ENCODE data around the gene SNUPN.

SNUPN gene

DNA sequence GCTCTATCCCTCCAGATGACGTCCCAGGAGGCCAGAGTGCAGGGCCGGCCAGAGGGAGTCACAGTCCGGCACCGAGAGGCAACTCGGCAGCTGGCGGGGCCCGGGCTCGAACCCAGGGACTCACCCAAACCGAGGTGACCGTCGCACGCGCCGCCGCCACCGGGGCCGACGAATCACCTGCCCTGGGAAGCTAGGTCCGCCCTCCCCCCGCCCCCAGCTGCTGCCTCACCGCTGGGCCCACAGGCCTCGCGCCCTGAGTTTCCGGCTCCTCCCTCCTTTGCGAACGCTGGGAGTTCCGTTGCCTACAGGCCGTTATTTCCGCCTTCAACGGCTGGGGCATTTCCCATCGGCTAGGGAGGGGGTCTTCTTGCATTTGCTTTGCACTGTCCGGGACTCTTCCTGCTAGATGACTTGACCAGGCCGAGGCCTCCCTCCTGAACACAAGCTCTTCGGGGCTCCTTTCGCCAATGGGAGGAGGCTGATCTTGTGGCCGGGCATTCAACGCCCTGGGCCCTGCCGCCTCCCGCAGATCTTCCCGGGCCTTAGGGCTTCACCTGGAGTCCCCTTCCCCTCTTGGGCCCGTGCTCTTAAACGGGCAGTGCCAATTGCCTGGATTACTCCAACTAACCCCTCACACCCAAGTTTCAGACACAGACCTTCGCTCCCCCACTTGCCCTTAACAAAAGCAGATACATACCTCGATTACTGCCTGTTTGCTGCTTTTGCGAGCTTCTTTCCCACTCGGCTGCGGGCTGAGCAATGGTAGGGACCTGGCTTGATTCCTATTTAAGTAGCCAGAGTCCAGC, at the start of gene SNUPN:
Gene SNUPN (minus strand): TSS at position 184 of the 806 bp plus-strand sequence. CDS start 4,674 bp downstream, outside the sequence.
- Mint-ChIP-seq H3K27ac (peak within 1 kb of the TSS; percentile 94), H3K4me1 (peaks cover 7% of the 10 kb centered on the region), H3K27me3 (no peaks in the 10 kb centered on the region), H3K9me3 (no peaks in the 10 kb centered on the region), H3K4me3 (peak within 1 kb of the TSS; percentile 88), H3K36me3 (peaks cover 2% of the 10 kb centered on the region)
- DNase-seq (ENCODE audit: low spot score in 2 of 2) = peak; percentile 76 to 78
- ATAC-seq (ENCODE audit: low read depth) = peak; percentile 92

DNA sequence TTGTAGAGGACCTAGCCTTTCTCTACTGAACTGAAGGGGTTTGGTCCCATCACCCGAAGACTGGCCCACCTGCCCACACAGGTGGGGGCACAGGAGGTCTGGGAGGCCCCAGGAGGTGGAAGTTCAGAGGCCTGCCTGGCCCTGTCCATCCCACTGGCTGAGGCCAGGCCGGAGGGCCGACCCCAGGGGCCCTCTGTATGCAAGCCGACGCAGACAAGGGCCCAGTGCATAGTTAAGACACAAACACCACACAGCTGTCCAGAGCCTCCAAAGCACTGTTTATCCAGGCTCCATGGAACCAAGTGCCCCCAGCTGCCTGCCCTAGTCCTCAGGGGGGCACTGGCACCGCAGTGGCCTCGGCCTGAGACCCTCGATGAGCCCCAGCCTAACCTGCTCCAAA, 48.8 kb upstream of the SNUPN start:
- Mint-ChIP-seq H3K4me1 (peaks cover 5% of the 10 kb centered on the region), H3K27ac (no peak overlapping the region), H3K36me3 (no peaks in the 10 kb centered on the region), H3K27me3 (peaks cover 5% of the 10 kb centered on the region), H3K4me3 (no peak overlapping the region), H3K9me3 (no peaks in the 10 kb centered on the region)
- ATAC-seq (ENCODE audit: low read depth) (no peak), DNase-seq (ENCODE audit: low spot score in 2 of 2) (no peak)

DNA sequence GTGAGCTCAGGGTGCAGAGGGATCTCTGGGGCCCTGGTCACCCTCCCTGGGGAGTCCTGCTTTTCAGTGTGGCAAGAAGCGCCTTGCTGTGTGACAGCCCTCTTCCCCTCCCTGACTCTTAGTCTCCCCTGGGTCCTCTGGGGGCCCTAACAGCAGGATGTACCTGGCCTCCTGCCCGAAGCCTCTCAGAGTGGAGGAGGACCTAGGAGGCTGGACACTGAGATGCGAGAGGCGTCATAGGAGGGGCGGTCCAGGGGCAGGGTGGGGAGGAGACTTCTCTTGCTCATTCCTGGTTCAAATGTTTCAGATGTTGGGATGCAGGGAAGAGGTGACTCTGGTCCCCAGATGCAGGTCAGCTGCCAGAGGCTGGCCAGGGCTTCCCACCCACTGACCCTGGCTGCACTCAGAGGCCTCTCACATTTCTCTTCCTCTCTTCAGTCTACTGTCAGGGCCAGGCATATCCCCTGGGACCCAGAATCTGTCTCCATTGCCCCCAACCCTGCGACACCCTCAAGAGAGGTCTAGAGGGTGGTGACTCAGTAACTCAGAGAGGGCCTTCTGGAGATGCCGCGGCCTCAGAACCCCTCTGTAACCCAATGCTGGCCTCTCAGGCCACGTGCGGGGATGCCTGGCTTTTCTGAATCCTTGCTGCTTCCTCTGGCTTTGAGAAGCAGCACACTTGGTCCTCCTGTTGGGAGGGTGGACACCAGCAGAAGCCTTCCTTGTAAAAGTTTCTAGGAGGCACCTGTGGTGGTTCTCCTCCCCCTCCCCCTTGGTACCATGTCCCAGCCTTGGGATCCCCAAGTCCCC, 48.1 kb upstream of the SNUPN start:
- DNase-seq (ENCODE audit: low spot score in 2 of 2) (no peak), ATAC-seq (ENCODE audit: low read depth) (no peak)
- H3K4me3 Mint-ChIP-seq = no peak overlapping the region
- H3K27me3 Mint-ChIP-seq = peaks cover 5% of the 10 kb centered on the region
- no peaks in the 10 kb centered on the region for H3K36me3 Mint-ChIP-seq
- H3K27ac Mint-ChIP-seq = no peak overlapping the region
- H3K4me1 Mint-ChIP-seq = peaks cover 5% of the 10 kb centered on the region
- H3K9me3 Mint-ChIP-seq = no peaks in the 10 kb centered on the region

DNA sequence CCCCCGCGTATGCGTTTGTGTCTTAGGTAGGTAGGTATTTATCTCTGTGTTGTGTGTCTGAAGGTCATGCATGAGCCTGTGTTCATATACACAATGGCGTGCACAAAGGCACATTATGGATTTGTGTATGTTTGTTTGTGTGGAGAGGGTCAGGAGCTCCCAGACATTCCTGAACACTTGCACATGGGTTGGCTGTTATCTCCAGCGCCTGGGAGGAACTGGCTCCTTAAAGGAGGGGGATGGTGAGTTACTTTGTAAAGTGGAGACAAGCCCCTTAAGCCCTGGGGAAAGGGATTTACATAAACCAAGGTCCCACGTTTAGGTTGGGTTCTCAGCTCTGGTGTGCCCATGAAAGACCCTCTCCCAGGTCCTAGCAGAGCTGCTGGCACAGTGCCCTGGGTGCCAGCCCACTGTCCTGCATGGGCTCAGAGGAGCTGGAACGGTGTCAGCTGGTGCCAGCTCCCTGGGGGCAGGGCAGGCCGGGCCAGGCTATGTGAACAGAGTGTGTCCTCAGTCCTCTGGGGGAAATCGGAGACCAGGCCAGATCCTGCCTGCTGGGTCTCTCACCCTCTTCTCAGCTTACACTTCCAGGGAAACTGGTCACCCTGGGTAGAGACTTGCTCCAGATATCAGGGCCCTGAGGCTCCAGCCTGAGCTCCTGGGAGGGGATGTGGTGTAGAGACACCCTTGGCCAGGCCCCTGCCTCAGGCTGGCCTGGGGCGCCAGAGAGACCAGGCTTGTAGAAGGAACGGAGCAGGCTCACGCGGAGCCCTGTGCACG, 47.3 kb upstream of the SNUPN start:
- H3K4me1 Mint-ChIP-seq = peaks cover 2% of the 10 kb centered on the region
- H3K4me3 Mint-ChIP-seq = no peak overlapping the region
- no peaks in the 10 kb centered on the region for H3K36me3 Mint-ChIP-seq
- ATAC-seq (ENCODE audit: low read depth) (no peak), DNase-seq (ENCODE audit: low spot score in 2 of 2) (no peak)
- peaks cover 5% of the 10 kb centered on the region for H3K27me3 Mint-ChIP-seq
- H3K27ac Mint-ChIP-seq = no peak overlapping the region
- no peaks in the 10 kb centered on the region for H3K9me3 Mint-ChIP-seq

DNA sequence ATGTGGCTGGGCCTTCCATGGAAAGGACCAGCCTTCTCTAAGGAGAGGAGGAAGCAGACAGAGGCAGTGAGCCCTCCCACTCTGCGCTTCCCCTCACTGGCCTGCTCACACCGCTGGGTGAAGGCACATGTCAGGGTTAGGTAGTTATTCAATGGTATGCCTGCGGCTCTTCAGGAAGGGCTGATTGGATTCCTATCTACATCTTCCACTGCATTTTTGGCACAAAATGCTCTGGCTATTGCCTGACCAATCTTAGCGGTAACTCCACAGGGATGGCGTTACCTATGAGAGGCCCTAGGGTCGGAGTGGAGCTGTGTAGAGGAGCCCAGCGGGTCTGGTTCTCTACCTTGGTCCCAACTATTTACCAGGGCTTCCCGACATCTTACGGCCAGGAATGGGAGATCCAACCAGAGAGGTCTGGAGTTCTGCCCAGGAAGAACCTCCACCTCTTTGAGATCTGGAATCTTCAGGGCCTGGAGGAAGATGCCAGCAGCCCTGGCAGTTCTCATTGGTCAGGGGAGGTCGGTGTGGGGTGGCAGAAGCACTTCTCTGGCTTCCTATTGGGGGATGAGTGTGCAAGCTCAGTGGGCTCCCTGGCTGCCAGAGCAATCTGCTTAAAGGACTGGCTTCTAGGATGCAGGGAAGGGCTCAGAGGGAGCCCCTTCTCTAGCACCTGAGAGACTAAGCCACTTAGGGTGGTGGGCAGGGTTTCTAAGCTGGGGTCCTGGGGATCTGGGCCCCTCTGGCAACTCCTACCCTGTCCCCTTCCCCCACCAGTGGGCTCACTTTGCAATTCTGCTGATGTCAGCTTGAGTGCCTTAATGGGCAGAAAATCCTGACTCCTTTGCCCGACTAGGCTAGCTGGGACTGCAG, 46.4 kb upstream of the SNUPN start:
- Mint-ChIP-seq H3K9me3 (no peaks in the 10 kb centered on the region), H3K4me3 (no peak overlapping the region), H3K27me3 (peaks cover 10% of the 10 kb centered on the region), H3K27ac (no peak overlapping the region), H3K36me3 (no peaks in the 10 kb centered on the region), H3K4me1 (peaks cover 2% of the 10 kb centered on the region)
- DNase-seq (ENCODE audit: low spot score in 2 of 2) = no peak
- ATAC-seq (ENCODE audit: low read depth) = no peak

DNA sequence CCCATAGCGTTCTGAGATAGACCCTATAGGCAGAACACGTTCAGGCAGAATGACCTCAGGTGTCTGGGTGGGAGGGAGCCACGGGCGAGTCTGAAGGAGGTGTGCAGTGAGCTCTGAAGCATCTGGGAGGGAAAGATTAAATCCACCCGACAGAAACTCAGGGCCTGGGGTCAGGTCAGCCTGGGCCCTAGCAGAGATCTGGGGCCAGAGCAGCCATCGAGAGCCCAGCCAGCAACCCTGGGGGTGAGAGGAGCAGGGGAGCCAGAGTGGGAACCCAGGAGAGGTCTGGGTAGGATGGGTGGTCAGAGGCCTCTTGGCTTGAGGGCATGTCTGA, 44.3 kb upstream of the SNUPN start:
- H3K27me3 Mint-ChIP-seq = peaks cover 14% of the 10 kb centered on the region
- peaks cover 2% of the 10 kb centered on the region for H3K4me1 Mint-ChIP-seq
- peak overlapping the region; percentile 47 for H3K27ac Mint-ChIP-seq
- DNase-seq (ENCODE audit: low spot score in 2 of 2) (no peak), ATAC-seq (ENCODE audit: low read depth) (no peak)
- no peaks in the 10 kb centered on the region for H3K36me3 Mint-ChIP-seq
- H3K9me3 Mint-ChIP-seq = no peaks in the 10 kb centered on the region
- H3K4me3 Mint-ChIP-seq = no peak overlapping the region

DNA sequence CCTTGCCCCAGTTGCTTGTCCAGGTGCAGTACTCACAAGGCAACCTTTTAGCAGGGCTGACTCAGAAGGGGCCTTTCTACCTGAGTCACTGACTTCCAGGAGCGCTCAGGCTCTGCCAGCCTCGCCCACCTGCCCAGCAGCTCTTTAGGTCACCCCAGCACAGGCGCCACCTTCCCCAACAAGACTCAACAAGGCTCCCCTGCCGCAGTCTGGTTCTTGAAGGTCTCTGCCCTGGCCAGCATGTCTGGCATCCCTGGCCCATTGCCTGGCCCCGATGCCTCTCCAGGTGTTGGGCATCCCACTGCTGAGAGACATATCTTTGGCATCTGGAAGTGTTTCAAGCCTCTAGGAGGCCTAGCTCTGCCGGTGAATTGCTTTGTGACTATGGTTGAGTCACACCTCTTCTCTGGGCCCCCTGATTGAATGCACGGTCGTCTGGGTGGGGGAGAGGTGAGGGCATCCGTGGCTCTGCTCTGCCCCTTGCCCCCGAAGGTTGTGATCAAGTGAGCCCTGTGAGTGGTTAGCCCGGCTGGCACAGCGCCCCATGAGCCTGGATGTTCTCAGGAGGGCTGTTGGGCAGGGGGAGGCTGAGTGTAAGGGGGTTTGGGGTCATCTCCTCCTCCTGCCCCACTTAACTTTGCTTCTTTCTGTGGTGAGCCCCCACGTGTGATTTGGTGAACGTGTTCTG, 43.8 kb upstream of the SNUPN start:
- ATAC-seq (ENCODE audit: low read depth) = no peak
- no peak overlapping the region for H3K4me3 Mint-ChIP-seq
- no peaks in the 10 kb centered on the region for H3K9me3 Mint-ChIP-seq
- no peak for DNase-seq (ENCODE audit: low spot score in 2 of 2)
- H3K36me3 Mint-ChIP-seq = no peaks in the 10 kb centered on the region
- peak overlapping the region; percentile 47 for H3K27ac Mint-ChIP-seq
- H3K4me1 Mint-ChIP-seq = peaks cover 2% of the 10 kb centered on the region
- peaks cover 16% of the 10 kb centered on the region for H3K27me3 Mint-ChIP-seq

DNA sequence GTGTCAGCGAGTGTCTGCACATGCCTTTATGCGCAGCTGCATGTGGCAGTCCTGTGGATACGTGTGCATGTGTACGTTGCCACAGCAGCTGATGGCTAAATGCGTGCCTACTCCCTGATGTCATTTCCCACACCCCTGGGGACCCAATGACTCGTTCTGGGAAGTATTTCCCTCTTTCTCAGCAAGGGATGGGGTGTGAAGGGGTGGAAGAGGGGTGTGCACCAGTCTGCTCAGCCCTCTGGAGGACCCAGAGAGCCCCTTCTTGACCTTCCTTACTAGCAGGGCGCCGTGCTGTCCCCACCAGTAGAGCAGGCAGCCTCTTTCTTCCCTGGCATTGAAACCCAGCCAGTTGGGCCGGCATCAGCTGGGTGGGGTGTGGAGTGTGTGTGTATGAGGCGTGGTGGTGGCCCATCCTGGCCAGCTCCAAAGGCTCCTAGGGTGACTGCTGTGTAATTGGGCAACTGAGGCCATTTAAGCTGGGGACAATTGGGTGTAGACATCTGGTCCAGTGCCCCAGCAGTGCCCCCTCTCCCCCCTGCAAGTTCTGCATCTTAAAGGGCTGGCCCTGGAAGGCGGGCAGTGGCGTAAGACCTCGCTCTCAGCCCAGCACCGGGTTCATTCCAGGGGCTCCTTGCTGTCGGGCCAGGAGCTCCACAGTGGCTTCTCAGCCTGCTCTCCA, 41.4 kb upstream of the SNUPN start:
- Mint-ChIP-seq H3K27ac (no peak overlapping the region), H3K4me1 (peaks cover 2% of the 10 kb centered on the region), H3K9me3 (no peaks in the 10 kb centered on the region), H3K36me3 (no peaks in the 10 kb centered on the region), H3K4me3 (no peak overlapping the region), H3K27me3 (peaks cover 16% of the 10 kb centered on the region)
- ATAC-seq (ENCODE audit: low read depth) (no peak), DNase-seq (ENCODE audit: low spot score in 2 of 2) (no peak)

DNA sequence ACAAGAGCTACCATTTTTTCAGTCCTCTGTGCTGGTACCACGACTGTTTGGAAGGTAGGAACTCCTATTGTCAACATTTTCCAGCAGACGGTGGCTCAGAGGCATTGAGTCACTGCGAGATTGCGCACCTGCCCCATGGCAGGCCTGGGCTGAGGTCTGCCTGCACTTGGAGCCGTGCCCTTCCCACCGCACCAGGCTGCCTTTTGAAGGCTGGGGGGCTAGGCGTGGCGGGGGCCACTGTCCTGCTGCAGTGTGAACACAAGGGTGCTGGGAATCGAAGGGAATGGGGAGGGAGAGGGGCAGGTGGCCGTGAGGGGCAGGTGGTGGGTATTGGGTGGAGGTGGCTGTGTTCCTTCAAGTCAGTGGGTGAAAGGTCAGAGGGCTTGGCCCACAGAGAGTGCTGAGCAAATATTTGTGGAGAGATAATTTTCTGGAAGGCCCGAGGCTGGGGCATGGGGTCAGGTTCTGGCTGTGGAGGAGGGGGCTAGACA, 38.5 kb upstream of the SNUPN start:
- Mint-ChIP-seq H3K36me3 (no peaks in the 10 kb centered on the region), H3K9me3 (no peaks in the 10 kb centered on the region), H3K4me1 (no peaks in the 10 kb centered on the region), H3K4me3 (no peak overlapping the region), H3K27me3 (peaks cover 10% of the 10 kb centered on the region), H3K27ac (no peak overlapping the region)
- ATAC-seq (ENCODE audit: low read depth) (no peak), DNase-seq (ENCODE audit: low spot score in 2 of 2) (no peak)

DNA sequence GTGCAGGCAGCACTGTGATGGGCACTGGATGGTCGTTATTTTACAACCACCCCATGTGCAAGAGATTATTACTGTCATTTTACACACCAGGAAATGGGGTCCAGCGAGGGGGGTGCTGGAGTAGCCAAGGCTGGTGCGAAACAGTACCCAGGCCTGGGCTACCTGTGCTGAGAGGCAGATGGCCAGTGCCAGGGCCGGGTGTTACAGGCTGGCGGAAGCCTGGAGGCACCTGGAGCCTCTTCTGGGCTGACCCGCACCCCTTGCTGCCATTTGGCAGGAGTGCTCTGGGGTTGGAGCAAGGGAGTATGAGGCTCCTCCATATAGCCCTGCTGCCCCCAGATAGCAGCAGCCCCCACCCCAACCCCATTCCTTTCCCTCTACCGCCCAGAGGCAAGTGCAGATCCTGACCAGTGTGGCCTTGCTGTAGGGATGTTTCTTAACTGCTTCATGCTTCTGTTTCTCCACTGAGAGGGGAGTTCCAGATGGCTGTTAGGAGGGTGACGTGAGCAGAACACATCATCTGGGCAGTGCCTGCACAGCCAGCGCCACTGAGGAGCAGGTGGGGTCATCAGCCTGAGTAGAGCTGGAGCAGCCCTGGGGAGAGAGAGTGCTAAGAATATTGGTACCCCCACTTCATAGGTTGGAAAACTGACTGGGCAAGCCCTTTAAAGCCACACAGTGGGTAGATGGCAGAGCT, 37.4 kb upstream of the SNUPN start:
- no peaks in the 10 kb centered on the region for H3K4me1 Mint-ChIP-seq
- peaks cover 10% of the 10 kb centered on the region for H3K27me3 Mint-ChIP-seq
- no peak overlapping the region for H3K27ac Mint-ChIP-seq
- ATAC-seq (ENCODE audit: low read depth) (no peak), DNase-seq (ENCODE audit: low spot score in 2 of 2) (no peak)
- no peaks in the 10 kb centered on the region for H3K36me3 Mint-ChIP-seq
- no peak overlapping the region for H3K4me3 Mint-ChIP-seq
- H3K9me3 Mint-ChIP-seq = no peaks in the 10 kb centered on the region

DNA sequence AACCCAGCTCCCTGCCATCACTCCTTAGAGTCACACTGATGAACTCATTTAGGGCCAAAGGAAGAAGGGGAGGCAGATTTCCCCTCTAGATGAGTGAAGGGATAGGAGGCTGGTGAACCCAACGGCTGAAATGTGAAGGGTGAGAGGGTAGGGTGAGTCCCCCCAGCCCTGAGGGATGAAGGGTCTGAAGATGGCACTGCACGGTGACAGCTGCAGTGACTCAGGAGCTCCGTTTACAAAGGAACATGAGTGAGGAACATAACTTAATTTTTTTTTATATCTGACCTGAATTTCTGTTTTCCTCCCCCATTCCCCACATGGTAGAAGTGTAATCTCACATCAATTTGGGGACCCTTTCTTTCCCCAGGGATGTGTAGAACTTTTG, 36.2 kb upstream of the SNUPN start:
- DNase-seq (ENCODE audit: low spot score in 2 of 2) (no peak), ATAC-seq (ENCODE audit: low read depth) (no peak)
- Mint-ChIP-seq H3K27me3 (peaks cover 6% of the 10 kb centered on the region), H3K4me3 (no peak overlapping the region), H3K36me3 (no peaks in the 10 kb centered on the region), H3K27ac (no peak overlapping the region), H3K4me1 (no peaks in the 10 kb centered on the region), H3K9me3 (no peaks in the 10 kb centered on the region)

DNA sequence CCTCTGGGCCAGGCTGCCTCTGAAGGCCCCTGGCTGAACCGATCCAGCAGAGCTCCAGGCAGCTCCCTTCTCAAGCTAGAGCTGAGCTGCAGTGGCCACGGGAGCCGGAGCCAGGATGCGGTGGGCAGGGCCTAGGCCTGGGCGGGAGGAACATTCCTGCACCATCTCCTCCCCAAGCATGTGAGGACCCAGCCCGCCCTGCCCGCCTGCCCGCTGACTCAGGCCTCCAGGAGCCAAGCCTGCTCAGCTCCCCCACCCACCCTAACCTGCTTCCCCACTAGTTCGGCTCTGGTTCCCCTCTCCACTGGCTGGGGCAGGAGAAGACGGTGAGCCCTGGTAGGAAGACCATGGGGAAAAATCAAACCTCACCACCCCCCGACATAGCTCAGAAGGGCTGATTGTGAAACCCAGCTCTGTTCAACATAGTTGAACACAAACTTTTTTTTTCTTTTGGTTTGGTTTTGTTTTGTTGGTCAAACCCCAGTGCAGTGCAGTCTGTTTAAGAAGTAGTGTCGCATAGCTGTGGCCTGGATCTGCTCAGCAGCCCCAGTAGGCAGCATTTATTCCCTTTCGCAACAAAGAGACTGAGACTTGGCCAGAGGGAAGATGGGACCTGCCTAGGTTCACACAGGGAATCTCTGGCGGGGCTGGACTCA, 35.7 kb upstream of the SNUPN start:
- ATAC-seq (ENCODE audit: low read depth) (no peak), DNase-seq (ENCODE audit: low spot score in 2 of 2) (no peak)
- H3K4me1 Mint-ChIP-seq = no peaks in the 10 kb centered on the region
- no peak overlapping the region for H3K27ac Mint-ChIP-seq
- H3K27me3 Mint-ChIP-seq = peaks cover 3% of the 10 kb centered on the region
- H3K9me3 Mint-ChIP-seq = no peaks in the 10 kb centered on the region
- no peaks in the 10 kb centered on the region for H3K36me3 Mint-ChIP-seq
- H3K4me3 Mint-ChIP-seq = no peak overlapping the region
